CD4-positive, alpha-beta T cell (primary cell): Measurements from ENCODE around the gene STX12. TPM values are rescaled to one million over a fixed set of nuclear protein-coding genes. Genes with fewer than 3 reads are reported as not detected.

Source experiments
- ATAC-seq: fragments of 200-7000 bp; cut with Tn5 transposase; one replicate; pipeline ENCODE4 v1.10.0; 2022; ENCODE audit warnings: mild to moderate bottlenecking; ENCODE audit not compliant: poor library complexity
- CTCF ChIA-PET: fragments of 350-600 bp; sonication (Branson Sonifier 250); formaldehyde crosslinking; loops from one replicate; lab custom pipeline; 2021; ENCODE audit warnings: antibody characterized with exemption, inconsistent platforms; lab: Charles Lee
- POLR2A ChIA-PET: fragments of 350-600 bp; sonication (Branson Sonifier 250); formaldehyde crosslinking; loops from one replicate; lab custom pipeline; 2021; ENCODE audit warnings: antibody characterized with exemption, inconsistent platforms; lab: Charles Lee
- DNase-seq, 14 experiments: peaks; one replicate each; pipeline ENCODE4 v3.0.0-alpha.2; 2013 to 2020; ENCODE audit warnings: mixed read lengths in 2 of 14
- H3K27ac ChIP-seq, 2 donors: one replicate each; pipeline versions ENCODE4 v1.5.1 to v1.7.0; 2013; ENCODE audit warnings: low read length in 2 of 2, low read depth in 1 of 2, mild to moderate bottlenecking in 1 of 2
- H3K27me3 ChIP-seq, 2 experiments: 1 replicate in 1 of 2; 2 replicates in 1 of 2; pipeline versions ENCODE4 v1.6.1 to v1.7.0; 2013; ENCODE audit warnings: low read length in 2 of 2, control low read depth in 1 of 2, mild to moderate bottlenecking in 1 of 2, moderate library complexity in 1 of 2; ENCODE audit not compliant: insufficient read depth in 2 of 2, control insufficient read depth in 1 of 2
- H3K36me3 ChIP-seq: one replicate; pipeline ENCODE4 v1.6.1; 2013; ENCODE audit warnings: low read length, control low read depth; ENCODE audit not compliant: insufficient read depth
- H3K4me1 ChIP-seq: one replicate; pipeline ENCODE4 v1.6.1; 2013; ENCODE audit warnings: low read length, control low read depth; ENCODE audit not compliant: insufficient read depth
- H3K4me3 ChIP-seq: one replicate; pipeline ENCODE4 v1.5.1; 2013; ENCODE audit warnings: mild to moderate bottlenecking, low read length, moderate library complexity
- H3K9me3 ChIP-seq, 2 experiments: 1 replicate in 1 of 2; 2 replicates in 1 of 2; pipeline versions ENCODE4 v1.6.1 to v1.7.0; 2013; ENCODE audit warnings: low read length in 2 of 2, mild to moderate bottlenecking in 2 of 2, control low read depth in 1 of 2, moderate library complexity in 1 of 2; ENCODE audit not compliant: control insufficient read depth in 1 of 2, insufficient read depth in 1 of 2
- H3K27ac Mint-ChIP-seq: one replicate; pipeline ENCODE4 v1.8.0; 2020; ENCODE audit warnings: mixed read lengths
- H3K27me3 Mint-ChIP-seq: one replicate; pipeline ENCODE4 v1.8.0; 2021; ENCODE audit warnings: mixed read lengths
- H3K36me3 Mint-ChIP-seq: one replicate; pipeline ENCODE4 v1.8.0; 2021; ENCODE audit warnings: low read depth, mixed read lengths
- H3K4me1 Mint-ChIP-seq: one replicate; pipeline ENCODE4 v1.8.0; 2021; ENCODE audit warnings: low read depth, mixed read lengths
- H3K4me3 Mint-ChIP-seq: one replicate; pipeline ENCODE4 v1.8.0; 2020; ENCODE audit warnings: mild to moderate bottlenecking, mixed read lengths
- H3K9me3 Mint-ChIP-seq: one replicate; pipeline ENCODE4 v1.8.0; 2020; ENCODE audit warnings: mixed read lengths
- intact Hi-C, 2 experiments: fragments of 100-400 bp; cut with DNase I in 1 of 2; cut with micrococcal nuclease in 1 of 2; formaldehyde crosslinking; loops; one replicate each; pipeline versions ENCODE4 v1.15.1 to v1.9.0; 2023 to 2025; cut with DNase I, micrococcal nuclease
- total RNA-seq, 174 experiments: library from RNA in 2 of 174; stranded (reverse) in 2 of 174; gene quantifications; one replicate each; pipeline ENCODE4 v1.2.3 and lab custom pipeline; 2021 to 2026
- TF ChIP-seq, protein P1 (sequence below): fragments of 200-600 bp; IDR thresholded peaks from one replicate; pipeline ENCODE4 v1.8.0; 2022; ENCODE audit warnings: antibody characterized with exemption, mild to moderate bottlenecking

The STX12 gene
- total RNA-seq, 2 experiments from 2014 or later = 20.3 to 22.7 TPM

DNA sequence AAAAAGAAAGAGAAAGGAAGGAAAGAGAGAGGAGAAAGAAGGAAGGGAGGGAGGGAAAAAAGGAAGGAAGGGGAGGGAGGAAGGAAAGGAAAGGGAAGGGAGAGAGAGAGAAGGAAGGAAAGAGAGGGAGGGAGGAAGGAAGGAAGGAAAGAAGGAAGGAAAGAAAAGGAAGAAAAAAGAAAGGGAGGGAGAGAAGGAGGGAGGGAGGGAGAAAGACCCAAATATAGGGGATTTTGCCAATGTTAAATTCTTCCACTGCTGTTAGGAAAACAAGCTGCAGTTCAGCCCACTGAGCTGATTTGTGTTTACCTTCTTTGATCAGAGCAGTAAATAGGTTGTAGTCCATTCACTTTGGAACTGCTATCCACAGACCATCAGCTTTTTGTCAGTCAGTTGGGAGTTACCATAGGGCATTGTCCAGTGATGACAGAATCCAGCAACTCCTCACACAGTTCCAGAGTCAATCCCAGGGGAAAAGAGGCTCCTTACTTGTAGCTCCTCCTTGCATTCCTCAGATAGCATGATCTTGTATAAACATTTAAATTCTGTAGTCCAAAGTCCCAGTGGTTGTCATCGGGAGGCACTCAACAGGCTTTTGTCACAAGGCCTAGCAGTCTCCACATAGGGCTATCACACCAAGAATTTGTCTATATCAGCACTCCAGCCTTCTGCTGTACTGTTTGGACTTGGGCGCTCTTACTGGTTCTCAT is 44.1 kb downstream of the STX12 start:
- no peak for ATAC-seq
- no peak overlapping the region for H3K27ac Mint-ChIP-seq
- H3K4me1 Mint-ChIP-seq = no peaks in the 10 kb centered on the region
- no peaks in the 10 kb centered on the region for H3K9me3 Mint-ChIP-seq
- intact Hi-C loops = no loop called here
- no peak overlapping the region for H3K4me3 Mint-ChIP-seq
- POLR2A ChIA-PET = no interaction called here
- no peak overlapping the region for H3K27ac ChIP-seq
- H3K9me3 ChIP-seq = no peaks in the 10 kb centered on the region
- DNase-seq = no peak
- no peaks in the 10 kb centered on the region for H3K27me3 Mint-ChIP-seq
- no peaks in the 10 kb centered on the region for H3K27me3 ChIP-seq
- CTCF ChIA-PET = no interaction called here
- H3K36me3 Mint-ChIP-seq = peaks cover 61% of the 10 kb centered on the region
- TF ChIP-seq, protein P1, sequence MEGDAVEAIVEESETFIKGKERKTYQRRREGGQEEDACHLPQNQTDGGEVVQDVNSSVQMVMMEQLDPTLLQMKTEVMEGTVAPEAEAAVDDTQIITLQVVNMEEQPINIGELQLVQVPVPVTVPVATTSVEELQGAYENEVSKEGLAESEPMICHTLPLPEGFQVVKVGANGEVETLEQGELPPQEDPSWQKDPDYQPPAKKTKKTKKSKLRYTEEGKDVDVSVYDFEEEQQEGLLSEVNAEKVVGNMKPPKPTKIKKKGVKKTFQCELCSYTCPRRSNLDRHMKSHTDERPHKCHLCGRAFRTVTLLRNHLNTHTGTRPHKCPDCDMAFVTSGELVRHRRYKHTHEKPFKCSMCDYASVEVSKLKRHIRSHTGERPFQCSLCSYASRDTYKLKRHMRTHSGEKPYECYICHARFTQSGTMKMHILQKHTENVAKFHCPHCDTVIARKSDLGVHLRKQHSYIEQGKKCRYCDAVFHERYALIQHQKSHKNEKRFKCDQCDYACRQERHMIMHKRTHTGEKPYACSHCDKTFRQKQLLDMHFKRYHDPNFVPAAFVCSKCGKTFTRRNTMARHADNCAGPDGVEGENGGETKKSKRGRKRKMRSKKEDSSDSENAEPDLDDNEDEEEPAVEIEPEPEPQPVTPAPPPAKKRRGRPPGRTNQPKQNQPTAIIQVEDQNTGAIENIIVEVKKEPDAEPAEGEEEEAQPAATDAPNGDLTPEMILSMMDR = no peak
- H3K36me3 ChIP-seq = peaks cover 76% of the 10 kb centered on the region
- no peak overlapping the region for H3K4me3 ChIP-seq
- H3K4me1 ChIP-seq = no peaks in the 10 kb centered on the region

DNA sequence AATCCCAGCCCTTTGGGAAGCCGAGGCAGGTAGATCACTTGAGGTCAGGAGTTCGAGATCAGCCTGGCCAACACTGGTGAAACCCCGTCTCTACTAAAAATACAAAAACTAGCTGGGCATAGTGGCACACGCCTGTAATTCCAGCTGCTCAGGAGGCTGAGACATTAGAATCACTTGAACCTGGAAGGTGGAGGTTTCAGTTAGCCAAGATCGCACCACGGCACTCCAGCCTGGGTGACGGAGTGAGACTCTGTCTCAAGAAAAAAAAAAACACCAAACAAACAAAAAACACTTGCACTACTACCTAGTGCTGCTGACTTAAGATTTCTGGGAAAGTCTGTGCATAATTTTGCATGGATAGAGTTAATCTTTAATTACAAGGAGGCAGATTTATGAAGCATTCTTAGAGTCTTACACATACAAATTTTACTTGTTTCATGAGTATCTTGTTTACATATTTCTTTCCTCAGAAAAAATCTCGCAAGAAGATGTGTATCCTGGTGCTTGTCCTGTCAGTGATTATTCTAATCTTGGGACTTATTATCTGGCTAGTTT is 48.8 kb downstream of the STX12 start:
- ATAC-seq = no peak
- no peaks in the 10 kb centered on the region for H3K4me1 ChIP-seq
- Mint-ChIP-seq H3K27ac (no peak overlapping the region), H3K4me1 (no peaks in the 10 kb centered on the region), H3K9me3 (no peaks in the 10 kb centered on the region), H3K27me3 (no peaks in the 10 kb centered on the region), H3K36me3 (peaks cover 55% of the 10 kb centered on the region), H3K4me3 (no peak overlapping the region)
- no peak overlapping the region for H3K27ac ChIP-seq
- DNase-seq = no peak
- intact Hi-C loops = no loop called here
- CTCF ChIA-PET = no interaction called here
- H3K4me3 ChIP-seq = no peak overlapping the region
- no peaks in the 10 kb centered on the region for H3K9me3 ChIP-seq
- H3K36me3 ChIP-seq = peaks cover 55% of the 10 kb centered on the region
- H3K27me3 ChIP-seq = no peaks in the 10 kb centered on the region
- TF ChIP-seq, protein P1 = no peak
- POLR2A ChIA-PET = no interaction called here

DNA sequence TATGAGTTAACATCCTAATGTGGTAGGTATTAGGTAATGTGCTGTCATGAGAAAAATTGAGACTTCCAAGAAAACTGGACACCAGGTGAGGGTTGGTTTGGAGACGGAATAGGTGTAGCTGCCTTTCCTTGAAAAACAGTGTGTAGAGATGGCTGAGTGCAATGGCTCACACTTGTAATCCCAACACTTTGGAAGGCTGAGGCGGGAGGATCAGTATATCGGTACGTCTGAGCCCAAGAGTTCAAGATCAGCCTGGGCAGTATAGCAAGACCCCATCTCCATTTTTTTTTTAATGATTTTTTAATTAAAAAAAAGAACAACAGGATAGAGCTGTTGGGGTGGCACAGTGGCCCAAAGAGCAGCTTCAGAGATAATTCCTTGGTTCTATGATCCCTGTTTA is 50.8 kb downstream of the STX12 start:
- Mint-ChIP-seq H3K4me1 (no peaks in the 10 kb centered on the region), H3K27ac (no peak overlapping the region), H3K27me3 (no peaks in the 10 kb centered on the region), H3K36me3 (peaks cover 44% of the 10 kb centered on the region), H3K9me3 (no peaks in the 10 kb centered on the region), H3K4me3 (no peak overlapping the region)
- ChIA-PET POLR2A (interaction anchor here (1.0 kb wide), 1 partner anchor 225 kb away, joined by 4 read pairs; no protein-coding TSS in a partner anchor), CTCF (no interaction called here)
- intact Hi-C loops = no loop called here
- Histone ChIP-seq H3K4me1 (no peaks in the 10 kb centered on the region), H3K4me3 (no peak overlapping the region), H3K36me3 (peaks cover 35% of the 10 kb centered on the region), H3K9me3 (no peaks in the 10 kb centered on the region), H3K27ac (no peak overlapping the region), H3K27me3 (no peaks in the 10 kb centered on the region)
- TF ChIP-seq, protein P1 = no peak
- DNase-seq (no peak), ATAC-seq (no peak)
